HCT116 (cell line): ENCODE measurements around the gene SEC61A2. TPM values are rescaled to one million over a fixed set of nuclear protein-coding genes. Genes with fewer than 3 reads are reported as not detected.

ENCODE experiments used
- ATAC-seq: fragments of 200-7000 bp; cut with Tn5 transposase; 2 replicates; pipeline ENCODE4 v1.9.1; 2020; ENCODE audit warnings: mild to moderate bottlenecking, moderate library complexity
- BruUV-seq: library from RNA; stranded (reverse); fragments of 400-500 nt; replicated peaks from 2 replicates; lab custom pipeline; 2021; lab: Mats Ljungman, UMichigan
- CTCF ChIA-PET: fragments of 300-600 bp; sonication (Branson Sonifier 250); formaldehyde crosslinking; loops from one replicate; lab custom pipeline; 2021; ENCODE audit warnings: antibody characterized with exemption; lab: Charles Lee
- POLR2A ChIA-PET: fragments of 300-600, 350-600 bp; sonication (Branson Sonifier 250); formaldehyde crosslinking; loops from one replicate; lab custom pipeline; 2021; ENCODE audit warnings: antibody characterized with exemption; lab: Charles Lee
- RAD21 ChIA-PET, 2 experiments: fragments of 300-600 bp; sonication (Branson Sonifier 250); formaldehyde crosslinking; loops; one replicate each; lab custom pipeline; 2023; ENCODE audit warnings: low total read pairs in 2 of 2; ENCODE audit not compliant: uncharacterized antibody in 2 of 2, unreplicated experiment in 2 of 2, low non-redundant PET in 1 of 2; lab: Charles Lee
- DNase-seq: peaks from one replicate; pipeline ENCODE4 v3.0.0-alpha.2; 2010; ENCODE audit warnings: low read depth, low spot score
- H2AFZ ChIP-seq: fragments of 200-600 bp; shearing (Covaris generic), sonication (generic); 2 replicates; pipeline ENCODE4 v1.6.1; 2017; ENCODE audit warnings: low read depth, mixed run types, mixed read lengths, antibody characterized with exemption, low read length; ENCODE audit not compliant: poor library complexity, severe bottlenecking
- H3K27ac ChIP-seq: 2 replicates; pipeline ENCODE4 v1.5.1; 2012; ENCODE audit warnings: low read depth, low read length
- H3K27me3 ChIP-seq: fragments of 200-600 bp; sonication (generic); 2 replicates; pipeline ENCODE4 v1.6.1; 2016; ENCODE audit warnings: mixed run types, low read length, mixed read lengths; ENCODE audit not compliant: insufficient read depth
- H3K36me3 ChIP-seq, 2 experiments: fragments of 200-500 bp in 1 of 2; fragments of 200-600 bp in 1 of 2; sonication (Bioruptor generic) in 1 of 2; sonication (generic) in 1 of 2; 2 replicates each; pipeline versions ENCODE4 v1.5.1 to v1.6.1; 2014 to 2016; ENCODE audit warnings: low read length in 2 of 2, inconsistent platforms in 1 of 2, mixed read lengths in 1 of 2, mixed run types in 1 of 2; ENCODE audit not compliant: insufficient read depth in 2 of 2, control insufficient read depth in 1 of 2
- H3K4me1 ChIP-seq, 2 experiments: fragments of 200-600 bp in 1 of 2; sonication (generic) in 1 of 2; 2 replicates each; pipeline versions ENCODE4 v1.5.1 to v1.6.1; 2012 to 2017; ENCODE audit warnings: low read length in 2 of 2, inconsistent platforms in 1 of 2, mild to moderate bottlenecking in 1 of 2, mixed read lengths in 1 of 2, mixed run types in 1 of 2, moderate library complexity in 1 of 2; ENCODE audit not compliant: insufficient read depth in 2 of 2, control insufficient read depth in 1 of 2
- H3K4me2 ChIP-seq: fragments of 200-600 bp; sonication (generic); 2 replicates; pipeline ENCODE4 v1.6.1; 2017; ENCODE audit warnings: mixed run types, low read length, mixed read lengths
- H3K4me3 ChIP-seq, 2 experiments: fragments of 200-600 bp in 1 of 2; sonication (generic) in 1 of 2; replicated peaks in 1 of 2; 2 replicates each; pipeline ENCODE4 v1.5.1; 2011 to 2016; ENCODE audit warnings: low read length in 2 of 2, control low read depth in 1 of 2, low read depth in 1 of 2, mild to moderate bottlenecking in 1 of 2, mixed read lengths in 1 of 2, mixed run types in 1 of 2
- H3K79me2 ChIP-seq: fragments of 200-600 bp; sonication (generic); 2 replicates; pipeline ENCODE4 v1.6.1; 2017; ENCODE audit warnings: mild to moderate bottlenecking, mixed run types, low read length, moderate library complexity, mixed read lengths; ENCODE audit not compliant: insufficient read depth
- H3K9ac ChIP-seq: fragments of 200-600 bp; sonication (generic); 2 replicates; pipeline ENCODE4 v1.6.1; 2016; ENCODE audit warnings: low read length, mixed read lengths
- H3K9me2 ChIP-seq: fragments of 200-600 bp; sonication (generic), shearing (Covaris generic); 2 replicates; pipeline ENCODE4 v1.6.1; 2017; ENCODE audit warnings: mixed run types, mild to moderate bottlenecking, moderate library complexity; ENCODE audit not compliant: insufficient read depth
- H3K9me3 ChIP-seq, 2 experiments: fragments of 200-500 bp in 1 of 2; fragments of 200-600 bp in 1 of 2; sonication (Bioruptor generic) in 1 of 2; sonication (generic) in 1 of 2; 2 replicates each; pipeline ENCODE4 v1.6.1; 2014 to 2017; ENCODE audit warnings: low read length in 2 of 2, mixed read lengths in 2 of 2, inconsistent platforms in 1 of 2, low read depth in 1 of 2, mild to moderate bottlenecking in 1 of 2, mixed run types in 1 of 2, moderate library complexity in 1 of 2; ENCODE audit not compliant: control insufficient read depth in 1 of 2, insufficient read depth in 1 of 2
- H4K20me1 ChIP-seq: fragments of 200-600 bp; sonication (generic), shearing (Covaris generic); 2 replicates; pipeline ENCODE4 v1.6.1; 2017; ENCODE audit warnings: mixed run types, mild to moderate bottlenecking, moderate library complexity; ENCODE audit not compliant: insufficient read depth
- ATF3 ChIP-seq: IDR thresholded peaks from 2 replicates; pipeline ENCODE4 v1.6.1; 2012
- CEBPB ChIP-seq: IDR thresholded peaks from 2 replicates; pipeline ENCODE4 v1.6.1; 2012; ENCODE audit warnings: low read depth
- EGR1 ChIP-seq: IDR thresholded peaks from 2 replicates; pipeline ENCODE4 v1.6.1; 2012; ENCODE audit warnings: low read depth
- ELF1 ChIP-seq: IDR thresholded peaks from 2 replicates; pipeline ENCODE4 v1.6.1; 2012; ENCODE audit warnings: low read depth, borderline replicate concordance
- EZH2phosphoT487 ChIP-seq: fragments of 200-600 bp; IDR thresholded peaks from 2 replicates; pipeline ENCODE4 v1.6.1; 2018; ENCODE audit warnings: antibody characterized with exemption, borderline replicate concordance
- JUND ChIP-seq: IDR thresholded peaks from 2 replicates; pipeline ENCODE4 v1.6.1; 2012
- MAX ChIP-seq: IDR thresholded peaks from 2 replicates; pipeline ENCODE4 v1.6.1; 2012
- RAD21 ChIP-seq: IDR thresholded peaks from 2 replicates; pipeline ENCODE4 v1.6.1; 2012; ENCODE audit warnings: low read depth, mild to moderate bottlenecking
- REST ChIP-seq: IDR thresholded peaks from 2 replicates; pipeline ENCODE4 v1.6.1; 2012; ENCODE audit warnings: low read depth
- YY1 ChIP-seq: IDR thresholded peaks from 2 replicates; pipeline ENCODE4 v1.6.1; 2011; ENCODE audit warnings: low read length, low read depth, moderate library complexity, mild to moderate bottlenecking; ENCODE audit not compliant: insufficient replicate concordance; ENCODE audit errors: extremely low read depth
- ZFX ChIP-seq: fragments of 450-650 bp; IDR thresholded peaks from 2 replicates; pipeline ENCODE4 v1.6.1; 2017
- intact Hi-C: fragments of 100-400 bp; cut with micrococcal nuclease; formaldehyde crosslinking; loops from 2 replicates; pipeline ENCODE4 v1.10.0; 2022
- total RNA-seq: library from RNA; stranded (reverse); gene quantifications from one replicate; pipeline ENCODE4 v1.2.1, GENCODE V29; 2021; ENCODE audit not compliant: unreplicated experiment

SEC61A2 gene
- total RNA-seq, 1 experiment from 2014 or later = 10.0 TPM

GRCh38 chr10:12129222-12130111 lies at the start of gene SEC61A2 (continued):
- no peak for TF ChIP-seq EGR1
- TF ChIP-seq REST = no peak
- TF ChIP-seq JUND = no peak

GRCh38 chr10:12081470-12081869 lies 48.0 kb upstream of the SEC61A2 start:
- H4K20me1 ChIP-seq = no peaks in the 10 kb centered on the region
- no peaks in the 10 kb centered on the region for H3K36me3 ChIP-seq
- intact Hi-C loops = no loop called here
- no peaks in the 10 kb centered on the region for H3K27me3 ChIP-seq
- H3K27ac ChIP-seq = peak overlapping the region; percentile 33
- no peak overlapping the region for H3K4me3 ChIP-seq
- RAD21 ChIA-PET = no interaction called here
- DNase-seq (no peak), ATAC-seq (peak; percentile 18; the same call in 1 of the 2 replicates)
- no peaks in the 10 kb centered on the region for H3K9me2 ChIP-seq
- peak overlapping the region; percentile 42 for H3K4me2 ChIP-seq
- POLR2A ChIA-PET = no interaction called here
- CTCF ChIA-PET = no interaction called here
- no peaks in the 10 kb centered on the region for H3K79me2 ChIP-seq
- no peak overlapping the region for H2AFZ ChIP-seq
- H3K9ac ChIP-seq = peak overlapping the region; percentile 3; the same call in 1 of the 2 replicates
- no peak for TF ChIP-seq CEBPB
- TF ChIP-seq REST = no peak
- no peak for TF ChIP-seq ZFX
- TF ChIP-seq EZH2phosphoT487 = no peak
- no peak for TF ChIP-seq ATF3
- TF ChIP-seq ELF1 = no peak
- TF ChIP-seq MAX = no peak
- no peak for TF ChIP-seq YY1
- no peak for TF ChIP-seq RAD21
- no peaks in the 10 kb centered on the region for H3K9me3 ChIP-seq
- no TSS peak for BruUV-seq
- peaks cover 13 to 16% of the 10 kb centered on the region in 2 experiments for H3K4me1 ChIP-seq
